HepG2 (cell line): ENCODE measurements around the gene MCRS1. TPM values are rescaled to one million over a fixed set of nuclear protein-coding genes. Genes with fewer than 3 reads are reported as not detected.

Experiments used
- GABPA ChIP-seq, 2 experiments: IDR thresholded peaks; 2 replicates each; pipeline ENCODE4 v1.6.1; 2011 to 2016; ENCODE audit warnings: low read depth in 2 of 2, low read length in 1 of 2, missing biosample characterization in 1 of 2, missing genetic modification characterization in 1 of 2
- NCOA1 ChIP-seq: sonication (generic); formaldehyde crosslinking; IDR thresholded peaks from 2 replicates; pipeline ENCODE4 v1.9.0; 2021; ENCODE audit warnings: missing genetic modification reagents
- NR2F1 ChIP-seq, 2 experiments: fragments of 450-650 bp in 1 of 2; formaldehyde crosslinking in 1 of 2; IDR thresholded peaks; 2 replicates each; pipeline versions ENCODE4 v1.5.0 to v1.6.1; 2016 to 2020; ENCODE audit warnings: mild to moderate bottlenecking in 1 of 2, missing compliant biosample characterization in 1 of 2, missing genetic modification reagents in 1 of 2, moderate library complexity in 1 of 2
- NR3C1 ChIP-seq: sonication (generic); formaldehyde crosslinking; IDR thresholded peaks from 2 replicates; pipeline ENCODE4 v1.4.0; 2020; ENCODE audit warnings: missing genetic modification reagents
- RARG ChIP-seq: sonication (generic); formaldehyde crosslinking; IDR thresholded peaks from 2 replicates; pipeline ENCODE4 v1.4.0; 2020; ENCODE audit warnings: low read depth, mild to moderate bottlenecking, missing genetic modification reagents
- SIN3A ChIP-seq: IDR thresholded peaks from 2 replicates; pipeline ENCODE4 v1.6.1; 2011; ENCODE audit warnings: low read depth, mild to moderate bottlenecking, control low read depth, low read length, borderline replicate concordance
- TBP ChIP-seq: sonication (generic); formaldehyde crosslinking; IDR thresholded peaks from 2 replicates; pipeline ENCODE4 v1.5.0; 2020; ENCODE audit warnings: missing genetic modification reagents
- ZFP82 ChIP-seq: sonication (generic); formaldehyde crosslinking; IDR thresholded peaks from 2 replicates; pipeline ENCODE4 v1.5.1; 2020; ENCODE audit warnings: mild to moderate bottlenecking, missing genetic modification reagents, borderline replicate concordance
- ZNF749 ChIP-seq: sonication (generic); formaldehyde crosslinking; IDR thresholded peaks from 2 replicates; pipeline ENCODE4 v1.8.0; 2022; ENCODE audit warnings: mild to moderate bottlenecking, missing genetic modification reagents, moderate library complexity, borderline replicate concordance
- ZNF777 ChIP-seq: sonication (generic); formaldehyde crosslinking; IDR thresholded peaks from 2 replicates; pipeline ENCODE4 v1.4.0; 2020; ENCODE audit warnings: missing genetic modification reagents
- ZNF879 ChIP-seq: sonication (generic); formaldehyde crosslinking; IDR thresholded peaks from 2 replicates; pipeline ENCODE4 v1.8.1; 2023; ENCODE audit warnings: missing genetic modification reagents
- ZSCAN25 ChIP-seq: sonication (generic); formaldehyde crosslinking; IDR thresholded peaks from 2 replicates; pipeline ENCODE4 v1.8.0; 2022; ENCODE audit warnings: mild to moderate bottlenecking, missing genetic modification reagents
- polyA plus RNA-seq, 8 experiments: library from polyadenylated mRNA; depleted of rRNA in 3 of 8; stranded (reverse) in 7 of 8; unstranded in 1 of 8; fragments of >200 nt; fragmentation: Illumina TruSeq in 4 of 8; extraction: Trizol in 4 of 8; gene quantifications; 2 replicates each; pipeline versions ENCODE4 v1.2.1 to v1.2.3, GENCODE V29; 2011 to 2016; ENCODE audit warnings: low read depth in 4 of 8, missing spikeins in 1 of 8, mixed read lengths in 1 of 8; ENCODE audit not compliant: insufficient read depth in 1 of 8
- total RNA-seq, 5 experiments: library from RNA; depleted of rRNA; stranded (reverse); fragments of >200 nt; fragmentation: Illumina TruSeq; extraction: Trizol; gene quantifications; 2 replicates each; pipeline ENCODE4 v1.2.3, GENCODE V29; 2016; ENCODE audit warnings: low read depth in 1 of 5
- TF ChIP-seq, protein P1 (sequence below): sonication (generic); formaldehyde crosslinking; IDR thresholded peaks from 2 replicates; pipeline ENCODE4 v1.5.1; 2020; ENCODE audit warnings: mild to moderate bottlenecking, moderate library complexity, missing genetic modification reagents
- TF ChIP-seq, protein P2 (sequence below): sonication (generic); formaldehyde crosslinking; conservative IDR thresholded peaks from 2 replicates; pipeline ENCODE4 v1.8.1; 2023; ENCODE audit warnings: missing genetic modification reagents
- TF ChIP-seq, protein P3 (sequence below): sonication (generic); formaldehyde crosslinking; IDR thresholded peaks from 2 replicates; pipeline ENCODE4 v1.9.0; 2022; ENCODE audit warnings: missing genetic modification reagents, mild to moderate bottlenecking, borderline replicate concordance

MCRS1 gene
- total and polyA plus RNA-seq, 2 of the 13 experiments (the other 11 are each of a cell fraction or from before 2014, with no cell fraction given), result 51.0 to 66.3 TPM

DNA sequence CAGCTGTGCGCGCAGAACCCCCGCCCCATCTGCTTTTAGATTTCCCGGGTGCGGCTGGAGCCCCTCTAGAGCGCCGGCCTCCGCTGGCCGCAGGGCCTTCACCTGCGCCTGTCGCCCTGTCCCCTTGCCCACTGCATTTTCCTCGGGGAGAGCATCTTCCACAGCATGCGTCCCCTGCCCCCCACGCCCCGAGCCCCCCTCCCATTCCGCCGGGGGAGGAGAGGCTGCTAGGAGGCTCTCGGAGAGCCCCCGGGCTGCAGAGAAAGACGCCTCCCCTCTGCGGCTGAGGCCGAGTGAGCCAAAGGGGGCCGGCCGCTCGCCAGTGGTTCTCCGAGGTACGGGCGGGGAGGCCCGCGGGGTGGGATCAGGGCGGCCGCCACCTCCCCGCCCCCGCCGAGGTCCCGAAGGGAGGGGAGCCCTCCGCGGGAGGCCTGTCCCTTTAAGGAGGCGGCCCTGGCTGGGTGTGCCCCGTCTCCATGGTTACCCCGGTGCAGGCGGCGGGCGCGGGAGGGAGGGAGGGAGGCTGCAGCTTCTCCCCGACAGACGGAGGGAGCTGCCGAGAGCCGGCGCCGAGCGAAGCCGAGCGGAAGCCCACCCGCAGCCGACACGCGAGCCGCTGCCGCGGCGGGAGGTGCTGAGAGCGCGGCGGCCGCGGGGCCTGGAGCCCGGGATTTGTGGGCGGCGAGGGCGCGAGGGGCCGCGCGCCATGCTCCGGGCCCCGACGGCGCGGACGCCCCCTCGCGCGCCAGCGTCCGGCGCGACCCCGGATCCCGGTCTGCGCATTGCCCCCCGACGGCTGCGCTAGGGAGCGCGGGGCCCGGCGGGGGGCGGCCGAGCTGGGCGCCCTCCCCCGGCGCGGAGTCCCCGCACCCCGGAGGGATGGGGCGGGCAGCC lies 29.2 kb downstream of the MCRS1 start, which contains the start of gene KCNH3 (continued):
- TF ChIP-seq ZNF749 (no peak), NR2F1 (CRISPR knock-in tag; IDR thresholded peaks at IDR 0.05) (no peak), ZSCAN25 (CRISPR knock-in tag) (no peak), TBP (CRISPR knock-in tag) (no peak), ZNF777 (peak; percentile 80), GABPA (IDR thresholded peaks at IDR 0.05; ENCODE audit: low read depth, low read length) (no peak), GABPA (CRISPR knock-in tag; IDR thresholded peaks at IDR 0.05; ENCODE audit: low read depth) (no peak), ZFP82 (no peak), NR3C1 (no peak), NCOA1 (CRISPR knock-in tag) (no peak), ZNF879 (CRISPR knock-in tag) (no peak), RARG (no peak), SIN3A (peak; percentile 28; the same call in 1 of the 2 replicates)
- TF ChIP-seq, protein P1, sequence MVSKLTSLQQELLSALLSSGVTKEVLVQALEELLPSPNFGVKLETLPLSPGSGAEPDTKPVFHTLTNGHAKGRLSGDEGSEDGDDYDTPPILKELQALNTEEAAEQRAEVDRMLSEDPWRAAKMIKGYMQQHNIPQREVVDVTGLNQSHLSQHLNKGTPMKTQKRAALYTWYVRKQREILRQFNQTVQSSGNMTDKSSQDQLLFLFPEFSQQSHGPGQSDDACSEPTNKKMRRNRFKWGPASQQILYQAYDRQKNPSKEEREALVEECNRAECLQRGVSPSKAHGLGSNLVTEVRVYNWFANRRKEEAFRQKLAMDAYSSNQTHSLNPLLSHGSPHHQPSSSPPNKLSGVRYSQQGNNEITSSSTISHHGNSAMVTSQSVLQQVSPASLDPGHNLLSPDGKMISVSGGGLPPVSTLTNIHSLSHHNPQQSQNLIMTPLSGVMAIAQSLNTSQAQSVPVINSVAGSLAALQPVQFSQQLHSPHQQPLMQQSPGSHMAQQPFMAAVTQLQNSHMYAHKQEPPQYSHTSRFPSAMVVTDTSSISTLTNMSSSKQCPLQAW (CRISPR knock-in tag), result no peak
- TF ChIP-seq, protein P2, sequence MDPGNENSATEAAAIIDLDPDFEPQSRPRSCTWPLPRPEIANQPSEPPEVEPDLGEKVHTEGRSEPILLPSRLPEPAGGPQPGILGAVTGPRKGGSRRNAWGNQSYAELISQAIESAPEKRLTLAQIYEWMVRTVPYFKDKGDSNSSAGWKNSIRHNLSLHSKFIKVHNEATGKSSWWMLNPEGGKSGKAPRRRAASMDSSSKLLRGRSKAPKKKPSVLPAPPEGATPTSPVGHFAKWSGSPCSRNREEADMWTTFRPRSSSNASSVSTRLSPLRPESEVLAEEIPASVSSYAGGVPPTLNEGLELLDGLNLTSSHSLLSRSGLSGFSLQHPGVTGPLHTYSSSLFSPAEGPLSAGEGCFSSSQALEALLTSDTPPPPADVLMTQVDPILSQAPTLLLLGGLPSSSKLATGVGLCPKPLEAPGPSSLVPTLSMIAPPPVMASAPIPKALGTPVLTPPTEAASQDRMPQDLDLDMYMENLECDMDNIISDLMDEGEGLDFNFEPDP (CRISPR knock-in tag), result 0 out of 2 replicates have a peak, but pooled peaks have one; percentile 13
- TF ChIP-seq, protein P3, sequence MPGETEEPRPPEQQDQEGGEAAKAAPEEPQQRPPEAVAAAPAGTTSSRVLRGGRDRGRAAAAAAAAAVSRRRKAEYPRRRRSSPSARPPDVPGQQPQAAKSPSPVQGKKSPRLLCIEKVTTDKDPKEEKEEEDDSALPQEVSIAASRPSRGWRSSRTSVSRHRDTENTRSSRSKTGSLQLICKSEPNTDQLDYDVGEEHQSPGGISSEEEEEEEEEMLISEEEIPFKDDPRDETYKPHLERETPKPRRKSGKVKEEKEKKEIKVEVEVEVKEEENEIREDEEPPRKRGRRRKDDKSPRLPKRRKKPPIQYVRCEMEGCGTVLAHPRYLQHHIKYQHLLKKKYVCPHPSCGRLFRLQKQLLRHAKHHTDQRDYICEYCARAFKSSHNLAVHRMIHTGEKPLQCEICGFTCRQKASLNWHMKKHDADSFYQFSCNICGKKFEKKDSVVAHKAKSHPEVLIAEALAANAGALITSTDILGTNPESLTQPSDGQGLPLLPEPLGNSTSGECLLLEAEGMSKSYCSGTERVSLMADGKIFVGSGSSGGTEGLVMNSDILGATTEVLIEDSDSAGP (CRISPR knock-in tag), result peak; percentile 99
- TF ChIP-seq, all 625 proteins: peak for 8
